TTC549 (cell line): ENCODE results near the gene C1orf94.

Source experiments
- FAIRE-seq: peaks from 2 replicates; lab custom pipeline; 2012; peaks lifted over from hg19 to GRCh38; lab: Jason Lieb, UNC

Gene C1orf94, protein sequence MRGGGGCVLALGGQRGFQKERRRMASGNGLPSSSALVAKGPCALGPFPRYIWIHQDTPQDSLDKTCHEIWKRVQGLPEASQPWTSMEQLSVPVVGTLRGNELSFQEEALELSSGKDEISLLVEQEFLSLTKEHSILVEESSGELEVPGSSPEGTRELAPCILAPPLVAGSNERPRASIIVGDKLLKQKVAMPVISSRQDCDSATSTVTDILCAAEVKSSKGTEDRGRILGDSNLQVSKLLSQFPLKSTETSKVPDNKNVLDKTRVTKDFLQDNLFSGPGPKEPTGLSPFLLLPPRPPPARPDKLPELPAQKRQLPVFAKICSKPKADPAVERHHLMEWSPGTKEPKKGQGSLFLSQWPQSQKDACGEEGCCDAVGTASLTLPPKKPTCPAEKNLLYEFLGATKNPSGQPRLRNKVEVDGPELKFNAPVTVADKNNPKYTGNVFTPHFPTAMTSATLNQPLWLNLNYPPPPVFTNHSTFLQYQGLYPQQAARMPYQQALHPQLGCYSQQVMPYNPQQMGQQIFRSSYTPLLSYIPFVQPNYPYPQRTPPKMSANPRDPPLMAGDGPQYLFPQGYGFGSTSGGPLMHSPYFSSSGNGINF

DNA sequence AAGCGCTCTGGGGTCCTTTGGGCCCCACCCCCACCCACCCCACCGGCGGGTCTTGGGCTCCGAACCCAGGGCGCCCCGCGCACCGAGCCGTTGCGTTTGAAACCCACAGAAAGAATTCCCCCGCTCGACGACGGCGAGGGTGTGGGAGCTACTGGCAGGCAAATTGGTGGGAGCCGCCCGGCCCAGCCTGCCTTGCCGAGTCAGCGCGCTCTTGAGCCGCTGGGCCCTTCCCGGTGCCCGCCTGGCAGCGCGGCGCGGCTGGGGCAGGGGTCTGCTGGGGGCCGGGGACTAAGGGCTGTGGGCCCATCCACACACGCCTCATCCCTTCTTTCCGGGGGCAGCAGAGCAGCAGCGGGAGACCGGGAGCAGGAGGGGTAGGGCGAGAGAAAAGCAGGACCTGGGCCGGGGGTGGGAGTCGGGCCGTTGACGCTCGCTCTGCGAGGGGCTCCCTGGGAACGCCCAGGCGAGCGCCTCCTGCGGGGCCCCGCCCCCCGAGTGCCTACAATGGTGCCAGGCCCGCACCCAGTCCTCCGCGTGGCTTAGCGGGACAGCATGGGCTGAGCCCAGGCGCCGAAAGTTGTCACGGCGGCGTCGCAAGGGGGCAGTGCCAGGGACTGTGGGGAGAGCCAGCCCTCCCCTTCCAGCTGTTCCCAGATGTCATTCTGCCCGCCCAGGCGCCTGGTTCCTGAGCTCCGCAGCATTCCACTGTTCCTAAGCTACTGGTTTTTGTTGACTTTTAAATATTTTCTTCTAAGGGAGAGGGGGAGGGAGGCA lies at the start of gene C1orf94:
C1orf94 (plus strand) TSS at position 78 of the 774 bp plus-strand sequence. CDS start 883 bp downstream, outside the sequence.
- FAIRE-seq, result no peak

GRCh38 chr1:34127006-34128000 lies 49.4 kb upstream of the C1orf94 start:
- no peak for FAIRE-seq

DNA sequence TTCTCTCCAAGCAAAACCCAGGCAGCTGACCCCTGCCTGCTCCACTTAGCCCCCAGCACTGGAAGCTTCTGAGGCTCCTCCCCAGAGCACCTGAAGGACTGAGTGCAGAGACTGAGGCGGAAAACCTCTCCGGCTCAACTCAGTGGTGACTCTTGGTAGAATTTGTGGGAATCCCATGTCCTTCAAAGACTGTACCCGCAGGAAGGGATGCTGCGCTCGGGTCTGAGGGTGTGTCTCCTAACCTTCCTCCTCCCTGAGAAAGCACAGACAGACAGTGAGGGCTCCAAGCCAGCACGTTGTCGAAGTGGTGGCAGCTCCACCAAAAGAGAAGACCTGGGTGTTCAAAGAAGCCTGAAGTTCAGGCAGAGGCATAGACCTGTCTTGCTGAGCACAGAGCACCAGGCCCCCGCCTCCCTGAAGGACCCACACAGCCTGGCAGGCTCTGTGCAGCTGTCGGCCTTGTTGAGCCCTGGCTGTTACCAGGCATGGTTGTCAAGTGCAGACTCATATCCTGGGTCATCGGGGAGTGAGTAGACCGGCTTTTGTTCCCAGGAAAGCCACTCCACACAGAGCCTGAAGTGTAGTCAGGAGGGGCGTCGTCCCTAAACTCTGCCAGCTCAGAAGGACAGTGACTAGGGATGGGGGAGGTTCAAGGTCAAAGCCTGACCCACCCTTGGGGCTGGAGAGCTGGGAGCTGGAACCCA lies 48.4 kb upstream of the C1orf94 start:
- no peak for FAIRE-seq

GRCh38 chr1:34129630-34130029 lies 47.1 kb upstream of the C1orf94 start:
- FAIRE-seq, result no peak

- no peak for FAIRE-seq
These were observed 46.4 kb upstream of the C1orf94 start for GRCh38 chr1:34130306-34130705.

- FAIRE-seq, result no peak
These were observed 45.1 kb upstream of the C1orf94 start for GRCh38 chr1:34131396-34132160.

DNA sequence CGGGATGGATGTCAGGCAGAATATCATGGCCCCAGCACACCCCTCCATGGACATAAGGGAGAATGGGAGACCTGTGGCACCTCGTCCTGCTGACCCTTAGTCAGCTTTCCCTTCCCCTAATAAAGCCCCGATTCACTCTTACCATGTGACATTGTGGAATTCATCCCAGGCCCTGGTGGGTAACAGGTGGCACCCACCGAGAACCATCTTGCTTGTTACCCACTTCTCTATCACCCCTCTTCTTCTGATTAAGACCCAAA lies 44.6 kb upstream of the C1orf94 start:
- no peak for FAIRE-seq

- no peak for FAIRE-seq
These were observed 39.3 kb upstream of the C1orf94 start for GRCh38 chr1:34137411-34137810.

- no peak for FAIRE-seq
These were observed 36.6 kb upstream of the C1orf94 start for GRCh38 chr1:34140011-34140676.

DNA sequence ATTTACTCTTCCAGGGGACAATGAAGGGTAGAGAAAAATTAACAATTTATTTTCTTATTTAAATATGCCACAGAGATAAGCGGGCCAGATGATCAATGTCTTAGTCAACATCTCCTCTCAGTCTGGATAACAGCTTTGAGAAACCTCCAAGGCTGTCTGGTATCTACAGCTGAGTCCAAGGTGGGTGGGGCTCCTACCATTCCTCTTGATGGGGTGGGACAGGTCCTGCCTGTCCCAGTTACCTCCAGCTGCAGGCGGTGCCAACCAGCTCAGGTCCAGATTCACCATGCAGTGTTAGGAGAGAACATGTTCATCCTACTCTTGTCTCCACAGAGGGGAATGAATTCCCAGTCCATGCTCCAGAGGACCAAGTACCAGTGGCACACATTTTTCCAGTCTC lies 32.7 kb upstream of the C1orf94 start:
- no peak for FAIRE-seq

GRCh38 chr1:34144766-34145165 lies 31.9 kb upstream of the C1orf94 start:
- FAIRE-seq, result no peak

GRCh38 chr1:34147301-34147700 lies 29.4 kb upstream of the C1orf94 start:
- FAIRE-seq, result no peak

GRCh38 chr1:34149501-34149900 lies 27.2 kb upstream of the C1orf94 start:
- no peak for FAIRE-seq

DNA sequence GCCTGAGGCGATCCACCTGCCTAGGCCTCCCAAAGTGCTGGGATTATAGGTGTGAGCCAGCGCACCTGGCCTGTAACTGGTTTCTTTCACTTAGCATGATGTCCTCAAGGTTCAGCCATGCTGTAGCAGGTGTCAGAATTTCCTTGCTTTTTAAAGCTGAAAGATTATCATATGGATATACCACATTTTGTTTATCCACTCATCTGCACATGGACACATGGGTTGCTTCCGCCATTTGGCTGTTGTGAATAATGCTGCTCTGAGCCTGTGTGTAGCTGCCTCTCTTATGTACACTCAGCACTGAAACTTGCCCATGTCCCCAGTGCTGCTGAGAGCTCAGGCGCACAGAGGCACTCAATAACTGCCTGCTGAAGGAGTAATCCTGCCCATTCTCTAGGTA lies 23.5 kb upstream of the C1orf94 start:
- FAIRE-seq, result no peak

DNA sequence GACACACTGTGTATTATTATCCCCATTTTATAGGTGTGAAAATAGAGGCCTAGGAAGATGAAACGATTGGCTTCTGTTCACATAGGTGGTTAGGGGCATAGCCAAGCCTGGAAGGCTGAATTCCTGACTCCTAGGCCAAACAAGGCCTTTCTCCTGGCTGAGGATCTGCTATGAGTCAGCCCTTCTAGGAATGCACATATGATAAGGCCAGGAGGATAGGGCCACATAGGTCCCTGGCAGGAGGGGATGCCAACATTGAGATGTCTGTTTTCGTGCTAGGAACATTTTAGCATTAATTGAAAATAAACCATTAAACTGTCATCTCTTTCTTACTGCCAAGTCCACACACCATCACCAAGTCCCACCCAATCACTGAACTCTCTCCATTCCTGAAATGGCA lies 20.8 kb upstream of the C1orf94 start:
- no peak for FAIRE-seq

- FAIRE-seq, result no peak
These were observed 20.0 kb upstream of the C1orf94 start for GRCh38 chr1:34156739-34157138.

- no peak for FAIRE-seq
These were observed 13.6 kb upstream of the C1orf94 start for GRCh38 chr1:34162852-34163766.

DNA sequence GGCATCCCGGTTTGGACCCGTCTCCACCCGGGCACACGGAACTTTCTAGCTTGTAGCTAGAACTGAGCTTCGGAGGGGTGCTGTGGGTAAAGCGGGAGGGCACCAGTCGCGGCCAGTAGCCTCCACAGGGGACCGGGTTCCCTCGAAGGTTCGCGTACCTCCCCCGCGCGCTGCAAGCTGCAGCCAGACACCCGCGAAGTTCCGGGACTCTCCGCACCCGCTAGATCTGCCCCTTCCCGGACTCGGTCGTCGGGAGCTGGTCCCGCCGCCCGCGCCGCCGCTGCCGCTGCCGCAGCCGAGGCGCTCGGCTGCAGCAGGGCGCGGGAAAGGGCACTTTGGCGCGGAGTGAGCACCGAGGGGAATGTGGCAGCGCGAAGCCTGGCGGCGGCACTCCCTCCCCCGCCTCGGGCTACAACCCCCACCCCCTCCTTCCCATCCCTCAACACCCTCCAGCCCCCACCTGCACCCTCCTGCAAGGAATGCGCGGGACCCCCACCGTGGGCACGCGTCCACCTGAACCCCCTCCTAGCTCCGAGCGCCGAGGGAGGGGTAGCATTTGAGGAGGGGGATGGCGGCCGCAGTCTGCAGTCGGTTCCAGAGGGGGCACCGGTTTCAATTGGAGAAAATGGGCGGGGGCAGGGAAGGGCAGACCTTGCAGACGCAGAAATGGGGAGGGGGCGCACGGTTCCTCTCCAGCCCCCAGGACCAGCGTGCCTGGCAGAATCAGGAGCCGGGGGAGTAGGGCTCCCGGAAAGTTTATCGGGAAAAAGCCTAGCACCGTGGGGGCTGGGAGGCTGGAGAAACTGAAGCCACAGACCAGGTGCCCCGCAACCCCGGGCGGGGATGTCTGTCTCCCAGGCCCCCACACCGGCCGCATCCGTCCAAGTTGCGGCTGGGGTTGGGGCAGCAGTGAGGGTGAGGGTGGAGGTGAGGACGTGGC lies 12.6 kb upstream of the C1orf94 start:
- FAIRE-seq, result no peak
